ENCODE data around the gene FANCB. TPM values are rescaled to one million over a fixed set of nuclear protein-coding genes. Genes with fewer than 3 reads are reported as not detected.

Gene FANCB
- total RNA-seq, result under 1 TPM; 0.14 to 0.83 (median 0.39) TPM
- polyA plus RNA-seq, result under 1 TPM; 0.08 to 0.19 TPM

GRCh38 chrX:14872851-14873675 lies at the start of gene FANCB, which contains the start of gene MOSPD2:
Gene FANCB, minus strand, starts transcription at chrX:14873069. Its CDS starts 7,559 bp downstream, at chrX:14865510.
Gene MOSPD2, plus strand, starts transcription at chrX:14873421. Its CDS starts 108 bp downstream, at chrX:14873529.
- intact Hi-C loops (cut with DNase I), result no loop called here
- no peak for TF ChIP-seq CTCF (IDR thresholded peaks at IDR 0.05)
- Histone ChIP-seq H3K4me1 (no peaks in the 10 kb centered on the region), H3K27ac (peak within 1 kb of the TSS in 3 of 4 donors; percentile 29 to 71 (median 54)), H3K36me3 (no peaks in the 10 kb centered on the region), H3K9me3 (no peaks in the 10 kb centered on the region), H3K27me3 (no peaks in the 10 kb centered on the region), H3K4me3 (peak within 1 kb of the TSS; percentile 39 to 58 (median 54))
- 0 to 33% methylated on average over 77 of the region's 78 CpGs for whole genome bisulfite sequencing, 2 donors
- DNase-seq (peak; percentile 88 to 95 (median 94)), ATAC-seq (peak; percentile 97 to 99 (median 98)), FAIRE-seq (peak; percentile 97)

GRCh38 chrX:14922437-14922836 lies 49.6 kb upstream of the FANCB start:
- Histone ChIP-seq H3K9me3 (no peaks in the 10 kb centered on the region), H3K4me1 (no peaks in the 10 kb centered on the region), H3K27ac (no peak overlapping the region), H3K36me3 (no peaks in the 10 kb centered on the region), H3K4me3 (no peak overlapping the region), H3K27me3 (no peaks in the 10 kb centered on the region)
- WGBS, 2 donors, result 76 to 91% methylated on average over 6 of the region's 6 CpGs
- no peak for TF ChIP-seq CTCF (IDR thresholded peaks at IDR 0.05)
- intact Hi-C loops (cut with DNase I), result no loop called here
- ATAC-seq, result no peak
- FAIRE-seq, result no peak
- no peak for DNase-seq

GRCh38 chrX:14920196-14920595 lies 47.3 kb upstream of the FANCB start:
- Histone ChIP-seq H3K4me3 (no peak overlapping the region), H3K9me3 (no peaks in the 10 kb centered on the region), H3K36me3 (peaks cover 0 to 8% (median 0%) of the 10 kb centered on the region in 3 donors), H3K4me1 (no peaks in the 10 kb centered on the region), H3K27me3 (no peaks in the 10 kb centered on the region), H3K27ac (no peak overlapping the region)
- 92 to 98% methylated on average over 2 of the region's 2 CpGs for WGBS, 2 donors
- FAIRE-seq, result no peak
- intact Hi-C loops (cut with DNase I), result no loop called here
- no peak for ATAC-seq
- no peak for DNase-seq
- no peak for TF ChIP-seq CTCF (IDR thresholded peaks at IDR 0.05)

GRCh38 chrX:14919407-14919806 lies 46.5 kb upstream of the FANCB start:
- 49 to 54% methylated on average over 2 of the region's 2 CpGs for WGBS, 2 donors
- no peaks in the 10 kb centered on the region for H3K27me3 ChIP-seq
- DNase-seq (no peak), FAIRE-seq (no peak), ATAC-seq (no peak)
- no peaks in the 10 kb centered on the region for H3K4me1 ChIP-seq
- H3K27ac ChIP-seq, result no peak overlapping the region
- H3K9me3 ChIP-seq, result no peaks in the 10 kb centered on the region
- H3K36me3 ChIP-seq, result peaks cover 0 to 8% (median 0%) of the 10 kb centered on the region in 3 donors
- no peak overlapping the region for H3K4me3 ChIP-seq
- TF ChIP-seq CTCF (IDR thresholded peaks at IDR 0.05), result no peak
- intact Hi-C loops (cut with DNase I), result no loop called here

Measured in pancreas (tissue), 10 donors.